Endothelial cell of hepatic sinusoid (primary cell): Measurements from ENCODE around the gene CMBL.
"Not testable (repeated sequence)": the region's sequence is repeated elsewhere in the genome, so short reads cannot be mapped to it uniquely, and the experiment has no call there.

Experiments used
- in situ Hi-C: cut with HindIII; loops from 2 replicates; pipeline ENCODE4 v1.10.0; 2017; ENCODE audit warnings: low sequenced_read_pairs

CMBL gene

GRCh38 chr5:10288592-10289219 is 19.0 kb downstream of the CMBL start:
- in situ Hi-C loops: no loop called here

- in situ Hi-C loops: no loop called here
Measured at GRCh38 chr5:10286862-10287227, 20.9 kb downstream of the CMBL start.

- in situ Hi-C loops: no loop called here
Measured at GRCh38 chr5:10286162-10286861, 21.4 kb downstream of the CMBL start.

- in situ Hi-C loops: not testable (repeated sequence)
Measured at GRCh38 chr5:10285362-10285761, 22.3 kb downstream of the CMBL start.

- in situ Hi-C loops: no loop called here
Measured at GRCh38 chr5:10283927-10284635, 23.6 kb downstream of the CMBL start.

- in situ Hi-C loops: no loop called here
Measured at GRCh38 chr5:10279925-10280720, 27.6 kb downstream of the CMBL start.

- in situ Hi-C loops: no loop called here
Measured at GRCh38 chr5:10279328-10279727, 28.4 kb downstream of the CMBL start.

GRCh38 chr5:10278658-10279279 is 28.9 kb downstream of the CMBL start:
- in situ Hi-C loops: no loop called here

GRCh38 chr5:10277773-10278630 is 29.7 kb downstream of the CMBL start:
- in situ Hi-C loops: no loop called here

GRCh38 chr5:10276691-10277090 is 31.0 kb downstream of the CMBL start:
- in situ Hi-C loops: no loop called here

GRCh38 chr5:10275991-10276390 is 31.7 kb downstream of the CMBL start:
- in situ Hi-C loops: no loop called here

GRCh38 chr5:10275460-10275859 is 32.2 kb downstream of the CMBL start:
- in situ Hi-C loops: no loop called here

GRCh38 chr5:10272875-10273209 is 34.9 kb downstream of the CMBL start:
- in situ Hi-C loops: not testable (repeated sequence)

- in situ Hi-C loops: no loop called here
Measured at GRCh38 chr5:10272053-10272874, 35.4 kb downstream of the CMBL start.

GRCh38 chr5:10268100-10268499 is 39.6 kb downstream of the CMBL start:
- in situ Hi-C loops: loop anchor here (5.0 kb wide), 1 partner anchor 44 kb away; no protein-coding TSS in a partner anchor

- in situ Hi-C loops: loop anchor here (5.0 kb wide), 1 partner anchor 45 kb away; no protein-coding TSS in a partner anchor
Measured at GRCh38 chr5:10266839-10267238, 40.9 kb downstream of the CMBL start.

GRCh38 chr5:10266137-10266536 is 41.6 kb downstream of the CMBL start:
- in situ Hi-C loops: loop anchor here (5.0 kb wide), 1 partner anchor 46 kb away; no protein-coding TSS in a partner anchor

- in situ Hi-C loops: loop anchor here (5.0 kb wide), 1 partner anchor 47 kb away; no protein-coding TSS in a partner anchor
Measured at GRCh38 chr5:10265245-10266109, 42.2 kb downstream of the CMBL start.
